CD4-positive, alpha-beta T cell treated with Interleukin-21 for 1 hour (primary cell): ENCODE measurements around the gene ESPN.
A peak's percentile ranks its signal among the peaks of the same experiment; 100 is the strongest.
"Not testable (repeated sequence)": the region's sequence is repeated elsewhere in the genome, so short reads cannot be mapped to it uniquely, and the experiment has no call there.

Experiments
- DNase-seq: peaks from one replicate; pipeline ENCODE4 v3.0.0-alpha.2; 2020

The ESPN gene

GRCh38 chr1:6424619-6425593, at the start of gene ESPN:
TSS of gene ESPN (plus strand) at chr1:6424776. CDS start at chr1:6424956, 180 bp downstream.
- DNase-seq = no peak

GRCh38 chr1:6378096-6378746, 46.4 kb upstream of the ESPN start:
- no peak for DNase-seq

GRCh38 chr1:6380037-6380436, 44.5 kb upstream of the ESPN start:
- no peak for DNase-seq

GRCh38 chr1:6384135-6384534, 40.4 kb upstream of the ESPN start:
- DNase-seq = no peak

- DNase-seq = no peak
These were observed 39.6 kb upstream of the ESPN start for GRCh38 chr1:6384962-6385361.

- no peak for DNase-seq
These were observed 38.9 kb upstream of the ESPN start for GRCh38 chr1:6385488-6386191.

- no peak for DNase-seq
These were observed 38.1 kb upstream of the ESPN start for GRCh38 chr1:6386371-6386949.

GRCh38 chr1:6389971-6390370, 34.6 kb upstream of the ESPN start:
- no peak for DNase-seq

- DNase-seq = no peak
These were observed 32.4 kb upstream of the ESPN start for GRCh38 chr1:6391951-6392808.

- DNase-seq = no peak
These were observed 31.7 kb upstream of the ESPN start for GRCh38 chr1:6392809-6393399.

- peak; percentile 92 for DNase-seq
These were observed 31.0 kb upstream of the ESPN start, which contains the start of gene ACOT7 for GRCh38 chr1:6393400-6394187. TSS of gene ACOT7 (minus strand) at chr1:6393767. CDS start at chr1:6393399, 368 bp downstream.

GRCh38 chr1:6395130-6395529, 29.4 kb upstream of the ESPN start:
- not testable (repeated sequence) for DNase-seq

- DNase-seq = not testable (repeated sequence)
These were observed 28.8 kb upstream of the ESPN start for GRCh38 chr1:6395781-6396244.

- DNase-seq = no peak
These were observed 27.6 kb upstream of the ESPN start for GRCh38 chr1:6396998-6397397.

- DNase-seq = no peak
These were observed 26.6 kb upstream of the ESPN start for GRCh38 chr1:6397844-6398441.

GRCh38 chr1:6399294-6399693, 25.3 kb upstream of the ESPN start:
- DNase-seq = no peak

GRCh38 chr1:6401673-6402072, 22.9 kb upstream of the ESPN start:
- no peak for DNase-seq

GRCh38 chr1:6408023-6408422, 16.6 kb upstream of the ESPN start:
- DNase-seq = no peak

GRCh38 chr1:6409053-6409452, 15.5 kb upstream of the ESPN start:
- no peak for DNase-seq

GRCh38 chr1:6409733-6410132, 14.8 kb upstream of the ESPN start:
- DNase-seq = no peak
